GM23338 (cell line): ENCODE data around the gene IGSF11. TPM values are rescaled to one million over a fixed set of nuclear protein-coding genes. Genes with fewer than 3 reads are reported as not detected.

ENCODE experiments used
- ATAC-seq: fragments of 200-7000 bp; cut with Tn5 transposase; 3 replicates; pipeline ENCODE4 v1.9.1; 2020
- DNase-seq: peaks from one replicate; pipeline ENCODE4 v3.0.0-alpha.2; 2015; ENCODE audit warnings: low spot score
- H2AFZ ChIP-seq: fragments of 200-600 bp; sonication (generic); 2 replicates; pipeline ENCODE4 v1.8.0; 2016; ENCODE audit warnings: antibody characterized with exemption, mild to moderate bottlenecking, moderate library complexity
- H3F3A ChIP-seq: fragments of 200-600 bp; sonication (generic); replicated peaks from 2 replicates; pipeline ENCODE4 v1.8.0; 2017; ENCODE audit warnings: antibody characterized with exemption, mixed run types, low read depth
- H3K27ac ChIP-seq: fragments of 200-600 bp; sonication (generic); 2 replicates; pipeline ENCODE4 v1.6.1; 2016; ENCODE audit warnings: low read depth
- H3K27me3 ChIP-seq: fragments of 200-600 bp; sonication (generic); 2 replicates; pipeline ENCODE4 v1.8.0; 2016; ENCODE audit warnings: mild to moderate bottlenecking, mixed run types, moderate library complexity; ENCODE audit not compliant: insufficient read depth
- H3K36me3 ChIP-seq: fragments of 200-600 bp; sonication (generic); 2 replicates; pipeline ENCODE4 v1.8.0; 2016; ENCODE audit warnings: mild to moderate bottlenecking; ENCODE audit not compliant: insufficient read depth
- H3K4me1 ChIP-seq: fragments of 200-600 bp; sonication (generic); 2 replicates; pipeline ENCODE4 v1.8.0; 2016; ENCODE audit warnings: mild to moderate bottlenecking, moderate library complexity; ENCODE audit not compliant: insufficient read depth
- H3K4me2 ChIP-seq: fragments of 200-600 bp; sonication (generic); 2 replicates; pipeline ENCODE4 v1.7.1; 2017; ENCODE audit warnings: mixed run types
- H3K4me3 ChIP-seq: fragments of 200-600 bp; sonication (generic); 2 replicates; pipeline ENCODE4 v1.6.1; 2016; ENCODE audit warnings: mixed run types
- H3K79me2 ChIP-seq: fragments of 200-600 bp; sonication (generic); replicated peaks from 2 replicates; pipeline ENCODE4 v1.8.0; 2017; ENCODE audit warnings: mild to moderate bottlenecking; ENCODE audit not compliant: insufficient read depth
- H3K9me2 ChIP-seq: fragments of 200-600 bp; sonication (generic); 2 replicates; pipeline ENCODE4 v1.8.0; 2017; ENCODE audit not compliant: insufficient read depth
- H4K20me1 ChIP-seq: fragments of 200-600 bp; sonication (generic); replicated peaks from 2 replicates; pipeline ENCODE4 v1.8.0; 2017; ENCODE audit warnings: mild to moderate bottlenecking; ENCODE audit not compliant: insufficient read depth
- H3K27ac Mint-ChIP-seq: 2 replicates; pipeline ENCODE4 v1.8.0; 2020; ENCODE audit warnings: inconsistent platforms, mild to moderate bottlenecking, moderate library complexity, mixed read lengths
- H3K27me3 Mint-ChIP-seq: 3 replicates; pipeline ENCODE4 v1.8.0; 2022; ENCODE audit warnings: low read depth, mild to moderate bottlenecking, moderate library complexity, mixed read lengths, inconsistent platforms; ENCODE audit not compliant: insufficient read depth, poor library complexity
- H3K36me3 Mint-ChIP-seq: 3 replicates; pipeline ENCODE4 v1.8.0; 2021; ENCODE audit warnings: low read depth, mild to moderate bottlenecking, inconsistent platforms, moderate library complexity, mixed read lengths
- H3K4me1 Mint-ChIP-seq: 3 replicates; pipeline ENCODE4 v1.8.0; 2020; ENCODE audit warnings: mild to moderate bottlenecking, inconsistent platforms, mixed read lengths
- H3K4me3 Mint-ChIP-seq: 3 replicates; pipeline ENCODE4 v1.8.0; 2021; ENCODE audit warnings: moderate library complexity, mild to moderate bottlenecking, inconsistent platforms, mixed read lengths
- H3K9me3 Mint-ChIP-seq: 3 replicates; pipeline ENCODE4 v1.8.0; 2020; ENCODE audit warnings: moderate library complexity, mild to moderate bottlenecking, inconsistent platforms, mixed read lengths
- CREB1 ChIP-seq: fragments of 250-450 bp; sonication (Bioruptor Pico); IDR thresholded peaks from 2 replicates; pipeline ENCODE4 v1.5.0; 2020; ENCODE audit warnings: low read depth, mild to moderate bottlenecking, moderate library complexity
- EZH2phosphoT487 ChIP-seq: fragments of 200-600 bp; sonication (generic); IDR thresholded peaks from one replicate; pipeline ENCODE4 v1.8.1; 2018; ENCODE audit warnings: antibody characterized with exemption; ENCODE audit not compliant: unreplicated experiment
- JUNB ChIP-seq: IDR thresholded peaks from one replicate; pipeline ENCODE4 v1.6.1; 2016; ENCODE audit warnings: antibody characterized with exemption; ENCODE audit not compliant: unreplicated experiment
- NANOG ChIP-seq: IDR thresholded peaks from 2 replicates; pipeline ENCODE4 v1.6.1; 2016; ENCODE audit warnings: antibody characterized with exemption, borderline replicate concordance
- POLR2AphosphoS5 ChIP-seq: IDR thresholded peaks from 2 replicates; pipeline ENCODE4 v1.6.1; 2016; ENCODE audit warnings: antibody characterized with exemption, low read depth
- STAT1 ChIP-seq: IDR thresholded peaks from one replicate; pipeline ENCODE4 v1.6.1; 2016; ENCODE audit warnings: antibody characterized with exemption; ENCODE audit not compliant: unreplicated experiment
- ZNF114 ChIP-seq: fragments of 250-450 bp; sonication (Bioruptor Pico); IDR thresholded peaks from 2 replicates; pipeline ENCODE4 v1.5.0; 2020; ENCODE audit warnings: mild to moderate bottlenecking, moderate library complexity
- ZNF331 ChIP-seq: fragments of 250-450 bp; sonication (Bioruptor Pico); IDR thresholded peaks from 2 replicates; pipeline ENCODE4 v1.5.0; 2020; ENCODE audit warnings: low read depth, mild to moderate bottlenecking, moderate library complexity
- polyA plus RNA-seq: library from polyadenylated mRNA; unstranded; fragments of >200 nt; fragmentation: Nextera tagmentation; extraction: Ambion mirVana; gene quantifications from 2 replicates; pipeline ENCODE4 v1.2.1, GENCODE V29; 2016
- total RNA-seq: library from RNA; depleted of rRNA; stranded (reverse); fragments of >200 nt; shearing (Covaris generic); gene quantifications from 2 replicates; pipeline ENCODE4 v1.2.3, GENCODE V29; 2014
- TF ChIP-seq, protein P1 (sequence below): IDR thresholded peaks from one replicate; pipeline ENCODE4 v1.6.1; 2018; ENCODE audit warnings: antibody characterized with exemption; ENCODE audit not compliant: unreplicated experiment
- TF ChIP-seq, protein P2 (sequence below): fragments of 250-450 bp; sonication (Bioruptor Pico); IDR thresholded peaks from 2 replicates; pipeline ENCODE4 v1.5.0; 2020; ENCODE audit warnings: mild to moderate bottlenecking, moderate library complexity

The IGSF11 gene
- total and polyA plus RNA-seq, 2 experiments from 2014 or later = 0.68 to 1.8 TPM

DNA sequence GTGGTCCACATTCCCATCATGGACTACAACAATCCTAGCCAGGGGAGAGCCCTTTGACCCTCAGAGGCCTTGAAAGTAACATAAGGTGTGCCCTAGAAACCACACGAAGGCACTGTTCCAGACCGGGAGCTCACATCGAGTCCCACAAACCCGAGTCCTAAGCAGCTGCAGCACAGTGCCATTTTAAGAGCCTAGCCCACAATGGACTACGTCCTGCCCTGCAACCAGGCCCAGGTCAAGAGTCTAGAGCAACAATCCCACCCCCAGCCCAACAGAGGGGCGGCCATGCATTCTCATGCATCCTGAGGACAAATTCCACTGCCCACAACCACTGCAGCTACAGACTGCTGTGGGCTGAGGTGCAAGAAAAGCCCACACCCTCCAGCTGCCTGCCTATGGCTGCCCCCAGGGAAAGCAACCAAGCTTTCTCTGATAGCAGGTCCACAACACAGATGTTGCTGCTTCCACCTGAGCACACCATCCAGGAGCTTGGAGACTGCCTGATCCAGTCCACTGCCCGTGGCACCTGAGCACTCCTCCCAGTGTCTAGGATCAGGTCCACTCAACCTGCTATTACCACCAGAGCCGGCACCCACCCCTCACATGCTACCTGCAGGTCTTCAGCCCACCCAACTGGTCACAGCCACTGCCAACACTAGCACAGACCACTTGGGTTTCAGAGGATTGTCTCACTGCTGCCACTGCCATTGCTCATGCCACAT lies 56.8 kb downstream of the IGSF11 start:
- no peaks in the 10 kb centered on the region for H3K27me3 ChIP-seq
- Mint-ChIP-seq H3K4me3 (no peak overlapping the region), H3K4me1 (peaks cover 3% of the 10 kb centered on the region; the same call in 2 of the 3 replicates), H3K36me3 (no peaks in the 10 kb centered on the region), H3K27ac (no peak overlapping the region), H3K27me3 (peaks cover 2% of the 10 kb centered on the region), H3K9me3 (no peaks in the 10 kb centered on the region)
- no peaks in the 10 kb centered on the region for H3K4me1 ChIP-seq
- no peaks in the 10 kb centered on the region for H3K79me2 ChIP-seq
- H3K9me2 ChIP-seq = peaks cover 9% of the 10 kb centered on the region; the same call in 1 of the 2 replicates
- DNase-seq (no peak), ATAC-seq (no peak)
- no peak overlapping the region for H3K4me3 ChIP-seq
- H3K36me3 ChIP-seq = 0 out of 2 replicates have a peak, but pooled peaks cover 3% of the 10 kb centered on the region
- H3K4me2 ChIP-seq = no peak overlapping the region
- no peaks in the 10 kb centered on the region for H3F3A ChIP-seq
- TF ChIP-seq EZH2phosphoT487 (no peak), STAT1 (no peak), JUNB (no peak), ZNF114 (no peak), POLR2AphosphoS5 (no peak)
- TF ChIP-seq, protein P1, sequence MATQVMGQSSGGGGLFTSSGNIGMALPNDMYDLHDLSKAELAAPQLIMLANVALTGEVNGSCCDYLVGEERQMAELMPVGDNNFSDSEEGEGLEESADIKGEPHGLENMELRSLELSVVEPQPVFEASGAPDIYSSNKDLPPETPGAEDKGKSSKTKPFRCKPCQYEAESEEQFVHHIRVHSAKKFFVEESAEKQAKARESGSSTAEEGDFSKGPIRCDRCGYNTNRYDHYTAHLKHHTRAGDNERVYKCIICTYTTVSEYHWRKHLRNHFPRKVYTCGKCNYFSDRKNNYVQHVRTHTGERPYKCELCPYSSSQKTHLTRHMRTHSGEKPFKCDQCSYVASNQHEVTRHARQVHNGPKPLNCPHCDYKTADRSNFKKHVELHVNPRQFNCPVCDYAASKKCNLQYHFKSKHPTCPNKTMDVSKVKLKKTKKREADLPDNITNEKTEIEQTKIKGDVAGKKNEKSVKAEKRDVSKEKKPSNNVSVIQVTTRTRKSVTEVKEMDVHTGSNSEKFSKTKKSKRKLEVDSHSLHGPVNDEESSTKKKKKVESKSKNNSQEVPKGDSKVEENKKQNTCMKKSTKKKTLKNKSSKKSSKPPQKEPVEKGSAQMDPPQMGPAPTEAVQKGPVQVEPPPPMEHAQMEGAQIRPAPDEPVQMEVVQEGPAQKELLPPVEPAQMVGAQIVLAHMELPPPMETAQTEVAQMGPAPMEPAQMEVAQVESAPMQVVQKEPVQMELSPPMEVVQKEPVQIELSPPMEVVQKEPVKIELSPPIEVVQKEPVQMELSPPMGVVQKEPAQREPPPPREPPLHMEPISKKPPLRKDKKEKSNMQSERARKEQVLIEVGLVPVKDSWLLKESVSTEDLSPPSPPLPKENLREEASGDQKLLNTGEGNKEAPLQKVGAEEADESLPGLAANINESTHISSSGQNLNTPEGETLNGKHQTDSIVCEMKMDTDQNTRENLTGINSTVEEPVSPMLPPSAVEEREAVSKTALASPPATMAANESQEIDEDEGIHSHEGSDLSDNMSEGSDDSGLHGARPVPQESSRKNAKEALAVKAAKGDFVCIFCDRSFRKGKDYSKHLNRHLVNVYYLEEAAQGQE = no peak
- H4K20me1 ChIP-seq = no peaks in the 10 kb centered on the region
- H3K27ac ChIP-seq = no peak overlapping the region
- H2AFZ ChIP-seq = no peak overlapping the region

DNA sequence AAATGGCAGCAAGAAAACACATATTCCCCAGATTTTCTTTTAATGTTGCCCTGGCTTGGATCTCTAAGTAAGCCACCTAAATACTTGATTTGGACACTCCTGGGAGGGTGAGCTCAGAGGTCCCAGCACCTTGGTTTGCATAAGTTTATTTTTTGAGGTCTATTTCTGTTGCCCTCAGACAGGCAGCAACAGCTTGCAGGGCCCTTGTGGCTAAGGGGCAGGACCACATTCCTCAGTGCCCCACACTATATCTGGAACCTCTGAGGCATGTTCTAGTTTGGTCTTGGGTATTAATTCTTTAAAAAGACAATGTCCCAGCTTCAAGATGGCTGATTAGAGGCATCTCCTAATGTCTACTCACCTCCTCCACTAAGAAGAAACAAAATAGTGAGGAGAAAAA lies 57.5 kb downstream of the IGSF11 start:
- DNase-seq (no peak), ATAC-seq (no peak)
- Histone ChIP-seq H2AFZ (no peak overlapping the region), H3K27ac (no peak overlapping the region), H3K79me2 (no peaks in the 10 kb centered on the region), H3F3A (no peaks in the 10 kb centered on the region), H3K4me1 (no peaks in the 10 kb centered on the region), H3K9me2 (peaks cover 9% of the 10 kb centered on the region; the same call in 1 of the 2 replicates), H3K36me3 (0 out of 2 replicates have a peak, but pooled peaks cover 3% of the 10 kb centered on the region), H3K4me2 (no peak overlapping the region), H4K20me1 (no peaks in the 10 kb centered on the region), H3K4me3 (no peak overlapping the region), H3K27me3 (no peaks in the 10 kb centered on the region)
- H3K9me3 Mint-ChIP-seq = no peaks in the 10 kb centered on the region
- no peaks in the 10 kb centered on the region for H3K36me3 Mint-ChIP-seq
- H3K27ac Mint-ChIP-seq = no peak overlapping the region
- H3K4me3 Mint-ChIP-seq = no peak overlapping the region
- peaks cover 4% of the 10 kb centered on the region; the same call in 2 of the 3 replicates for H3K4me1 Mint-ChIP-seq
- H3K27me3 Mint-ChIP-seq = peaks cover 3% of the 10 kb centered on the region
- TF ChIP-seq EZH2phosphoT487 (no peak), NANOG (no peak), CREB1 (CRISPR knock-in tag) (no peak), POLR2AphosphoS5 (no peak), ZNF331 (CRISPR knock-in tag) (no peak), JUNB (no peak)
- TF ChIP-seq, protein P2, sequence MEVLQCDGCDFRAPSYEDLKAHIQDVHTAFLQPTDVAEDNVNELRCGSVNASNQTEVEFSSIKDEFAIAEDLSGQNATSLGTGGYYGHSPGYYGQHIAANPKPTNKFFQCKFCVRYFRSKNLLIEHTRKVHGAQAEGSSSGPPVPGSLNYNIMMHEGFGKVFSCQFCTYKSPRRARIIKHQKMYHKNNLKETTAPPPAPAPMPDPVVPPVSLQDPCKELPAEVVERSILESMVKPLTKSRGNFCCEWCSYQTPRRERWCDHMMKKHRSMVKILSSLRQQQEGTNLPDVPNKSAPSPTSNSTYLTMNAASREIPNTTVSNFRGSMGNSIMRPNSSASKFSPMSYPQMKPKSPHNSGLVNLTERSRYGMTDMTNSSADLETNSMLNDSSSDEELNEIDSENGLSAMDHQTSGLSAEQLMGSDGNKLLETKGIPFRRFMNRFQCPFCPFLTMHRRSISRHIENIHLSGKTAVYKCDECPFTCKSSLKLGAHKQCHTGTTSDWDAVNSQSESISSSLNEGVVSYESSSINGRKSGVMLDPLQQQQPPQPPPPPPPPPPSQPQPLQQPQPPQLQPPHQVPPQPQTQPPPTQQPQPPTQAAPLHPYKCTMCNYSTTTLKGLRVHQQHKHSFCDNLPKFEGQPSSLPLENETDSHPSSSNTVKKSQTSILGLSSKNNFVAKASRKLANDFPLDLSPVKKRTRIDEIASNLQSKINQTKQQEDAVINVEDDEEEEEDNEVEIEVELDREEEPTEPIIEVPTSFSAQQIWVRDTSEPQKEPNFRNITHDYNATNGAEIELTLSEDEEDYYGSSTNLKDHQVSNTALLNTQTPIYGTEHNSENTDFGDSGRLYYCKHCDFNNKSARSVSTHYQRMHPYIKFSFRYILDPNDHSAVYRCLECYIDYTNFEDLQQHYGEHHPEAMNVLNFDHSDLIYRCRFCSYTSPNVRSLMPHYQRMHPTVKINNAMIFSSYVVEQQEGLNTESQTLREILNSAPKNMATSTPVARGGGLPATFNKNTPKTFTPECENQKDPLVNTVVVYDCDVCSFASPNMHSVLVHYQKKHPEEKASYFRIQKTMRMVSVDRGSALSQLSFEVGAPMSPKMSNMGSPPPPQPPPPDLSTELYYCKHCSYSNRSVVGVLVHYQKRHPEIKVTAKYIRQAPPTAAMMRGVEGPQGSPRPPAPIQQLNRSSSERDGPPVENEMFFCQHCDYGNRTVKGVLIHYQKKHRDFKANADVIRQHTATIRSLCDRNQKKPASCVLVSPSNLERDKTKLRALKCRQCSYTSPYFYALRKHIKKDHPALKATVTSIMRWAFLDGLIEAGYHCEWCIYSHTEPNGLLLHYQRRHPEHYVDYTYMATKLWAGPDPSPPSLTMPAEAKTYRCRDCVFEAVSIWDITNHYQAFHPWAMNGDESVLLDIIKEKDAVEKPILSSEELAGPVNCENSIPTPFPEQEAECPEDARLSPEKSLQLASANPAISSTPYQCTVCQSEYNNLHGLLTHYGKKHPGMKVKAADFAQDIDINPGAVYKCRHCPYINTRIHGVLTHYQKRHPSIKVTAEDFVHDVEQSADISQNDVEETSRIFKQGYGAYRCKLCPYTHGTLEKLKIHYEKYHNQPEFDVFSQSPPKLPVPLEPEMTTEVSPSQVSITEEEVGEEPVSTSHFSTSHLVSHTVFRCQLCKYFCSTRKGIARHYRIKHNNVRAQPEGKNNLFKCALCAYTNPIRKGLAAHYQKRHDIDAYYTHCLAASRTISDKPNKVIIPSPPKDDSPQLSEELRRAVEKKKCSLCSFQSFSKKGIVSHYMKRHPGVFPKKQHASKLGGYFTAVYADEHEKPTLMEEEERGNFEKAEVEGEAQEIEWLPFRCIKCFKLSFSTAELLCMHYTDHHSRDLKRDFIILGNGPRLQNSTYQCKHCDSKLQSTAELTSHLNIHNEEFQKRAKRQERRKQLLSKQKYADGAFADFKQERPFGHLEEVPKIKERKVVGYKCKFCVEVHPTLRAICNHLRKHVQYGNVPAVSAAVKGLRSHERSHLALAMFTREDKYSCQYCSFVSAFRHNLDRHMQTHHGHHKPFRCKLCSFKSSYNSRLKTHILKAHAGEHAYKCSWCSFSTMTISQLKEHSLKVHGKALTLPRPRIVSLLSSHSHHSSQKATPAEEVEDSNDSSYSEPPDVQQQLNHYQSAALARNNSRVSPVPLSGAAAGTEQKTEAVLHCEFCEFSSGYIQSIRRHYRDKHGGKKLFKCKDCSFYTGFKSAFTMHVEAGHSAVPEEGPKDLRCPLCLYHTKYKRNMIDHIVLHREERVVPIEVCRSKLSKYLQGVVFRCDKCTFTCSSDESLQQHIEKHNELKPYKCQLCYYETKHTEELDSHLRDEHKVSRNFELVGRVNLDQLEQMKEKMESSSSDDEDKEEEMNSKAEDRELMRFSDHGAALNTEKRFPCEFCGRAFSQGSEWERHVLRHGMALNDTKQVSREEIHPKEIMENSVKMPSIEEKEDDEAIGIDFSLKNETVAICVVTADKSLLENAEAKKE = no peak
